HCT116 (cell line): ENCODE measurements around the gene TRIM16. TPM values are rescaled to one million over a fixed set of nuclear protein-coding genes. Genes with fewer than 3 reads are reported as not detected.
"Not testable (repeated sequence)": the region's sequence is repeated elsewhere in the genome, so short reads cannot be mapped to it uniquely, and the experiment has no call there.

Source experiments
- ATAC-seq: fragments of 200-7000 bp; cut with Tn5 transposase; 2 replicates; pipeline ENCODE4 v1.9.1; 2020; ENCODE audit warnings: mild to moderate bottlenecking, moderate library complexity
- BruUV-seq: library from RNA; stranded (reverse); fragments of 400-500 nt; replicated peaks from 2 replicates; lab custom pipeline; 2021; lab: Mats Ljungman, UMichigan
- CTCF ChIA-PET: fragments of 300-600 bp; sonication (Branson Sonifier 250); formaldehyde crosslinking; loops from one replicate; lab custom pipeline; 2021; ENCODE audit warnings: antibody characterized with exemption; lab: Charles Lee
- POLR2A ChIA-PET: fragments of 300-600, 350-600 bp; sonication (Branson Sonifier 250); formaldehyde crosslinking; loops from one replicate; lab custom pipeline; 2021; ENCODE audit warnings: antibody characterized with exemption; lab: Charles Lee
- RAD21 ChIA-PET, 2 experiments: fragments of 300-600 bp; sonication (Branson Sonifier 250); formaldehyde crosslinking; loops; one replicate each; lab custom pipeline; 2023; ENCODE audit warnings: low total read pairs in 2 of 2; ENCODE audit not compliant: uncharacterized antibody in 2 of 2, unreplicated experiment in 2 of 2, low non-redundant PET in 1 of 2; lab: Charles Lee
- DNase-seq: peaks from one replicate; pipeline ENCODE4 v3.0.0-alpha.2; 2010; ENCODE audit warnings: low read depth, low spot score
- H2AFZ ChIP-seq: fragments of 200-600 bp; shearing (Covaris generic), sonication (generic); 2 replicates; pipeline ENCODE4 v1.6.1; 2017; ENCODE audit warnings: low read depth, mixed run types, mixed read lengths, antibody characterized with exemption, low read length; ENCODE audit not compliant: poor library complexity, severe bottlenecking
- H3K27ac ChIP-seq: 2 replicates; pipeline ENCODE4 v1.5.1; 2012; ENCODE audit warnings: low read depth, low read length
- H3K27me3 ChIP-seq: fragments of 200-600 bp; sonication (generic); 2 replicates; pipeline ENCODE4 v1.6.1; 2016; ENCODE audit warnings: mixed run types, low read length, mixed read lengths; ENCODE audit not compliant: insufficient read depth
- H3K36me3 ChIP-seq, 2 experiments: fragments of 200-500 bp in 1 of 2; fragments of 200-600 bp in 1 of 2; sonication (Bioruptor generic) in 1 of 2; sonication (generic) in 1 of 2; 2 replicates each; pipeline versions ENCODE4 v1.5.1 to v1.6.1; 2014 to 2016; ENCODE audit warnings: low read length in 2 of 2, inconsistent platforms in 1 of 2, mixed read lengths in 1 of 2, mixed run types in 1 of 2; ENCODE audit not compliant: insufficient read depth in 2 of 2, control insufficient read depth in 1 of 2
- H3K4me1 ChIP-seq, 2 experiments: fragments of 200-600 bp in 1 of 2; sonication (generic) in 1 of 2; 2 replicates each; pipeline versions ENCODE4 v1.5.1 to v1.6.1; 2012 to 2017; ENCODE audit warnings: low read length in 2 of 2, inconsistent platforms in 1 of 2, mild to moderate bottlenecking in 1 of 2, mixed read lengths in 1 of 2, mixed run types in 1 of 2, moderate library complexity in 1 of 2; ENCODE audit not compliant: insufficient read depth in 2 of 2, control insufficient read depth in 1 of 2
- H3K4me2 ChIP-seq: fragments of 200-600 bp; sonication (generic); 2 replicates; pipeline ENCODE4 v1.6.1; 2017; ENCODE audit warnings: mixed run types, low read length, mixed read lengths
- H3K4me3 ChIP-seq, 2 experiments: fragments of 200-600 bp in 1 of 2; sonication (generic) in 1 of 2; replicated peaks in 1 of 2; 2 replicates each; pipeline ENCODE4 v1.5.1; 2011 to 2016; ENCODE audit warnings: low read length in 2 of 2, control low read depth in 1 of 2, low read depth in 1 of 2, mild to moderate bottlenecking in 1 of 2, mixed read lengths in 1 of 2, mixed run types in 1 of 2
- H3K79me2 ChIP-seq: fragments of 200-600 bp; sonication (generic); 2 replicates; pipeline ENCODE4 v1.6.1; 2017; ENCODE audit warnings: mild to moderate bottlenecking, mixed run types, low read length, moderate library complexity, mixed read lengths; ENCODE audit not compliant: insufficient read depth
- H3K9ac ChIP-seq: fragments of 200-600 bp; sonication (generic); 2 replicates; pipeline ENCODE4 v1.6.1; 2016; ENCODE audit warnings: low read length, mixed read lengths
- H3K9me2 ChIP-seq: fragments of 200-600 bp; sonication (generic), shearing (Covaris generic); 2 replicates; pipeline ENCODE4 v1.6.1; 2017; ENCODE audit warnings: mixed run types, mild to moderate bottlenecking, moderate library complexity; ENCODE audit not compliant: insufficient read depth
- H3K9me3 ChIP-seq, 2 experiments: fragments of 200-500 bp in 1 of 2; fragments of 200-600 bp in 1 of 2; sonication (Bioruptor generic) in 1 of 2; sonication (generic) in 1 of 2; 2 replicates each; pipeline ENCODE4 v1.6.1; 2014 to 2017; ENCODE audit warnings: low read length in 2 of 2, mixed read lengths in 2 of 2, inconsistent platforms in 1 of 2, low read depth in 1 of 2, mild to moderate bottlenecking in 1 of 2, mixed run types in 1 of 2, moderate library complexity in 1 of 2; ENCODE audit not compliant: control insufficient read depth in 1 of 2, insufficient read depth in 1 of 2
- H4K20me1 ChIP-seq: fragments of 200-600 bp; sonication (generic), shearing (Covaris generic); 2 replicates; pipeline ENCODE4 v1.6.1; 2017; ENCODE audit warnings: mixed run types, mild to moderate bottlenecking, moderate library complexity; ENCODE audit not compliant: insufficient read depth
- intact Hi-C: fragments of 100-400 bp; cut with micrococcal nuclease; formaldehyde crosslinking; loops from 2 replicates; pipeline ENCODE4 v1.10.0; 2022
- total RNA-seq: library from RNA; stranded (reverse); gene quantifications from one replicate; pipeline ENCODE4 v1.2.1, GENCODE V29; 2021; ENCODE audit not compliant: unreplicated experiment

TRIM16 gene
- total RNA-seq, 1 experiment from 2014 or later = 33.8 TPM

GRCh38 chr17:15590844-15591243 is 93.3 kb downstream of the TRIM16 start:
- H3K36me3 ChIP-seq, CTCF ChIA-PET, H3K79me2 ChIP-seq: not testable (repeated sequence)

GRCh38 chr17:15589544-15590536 is 94.3 kb downstream of the TRIM16 start:
- H3K9me2 ChIP-seq, H3K27me3 ChIP-seq, CTCF ChIA-PET, H3K79me2 ChIP-seq, DNase-seq, intact Hi-C loops, POLR2A ChIA-PET, H3K27ac ChIP-seq, H3K36me3 ChIP-seq, BruUV-seq, H2AFZ ChIP-seq, H3K4me3 ChIP-seq, H4K20me1 ChIP-seq, H3K4me1 ChIP-seq, RAD21 ChIA-PET, H3K9ac ChIP-seq, H3K9me3 ChIP-seq, ATAC-seq, H3K4me2 ChIP-seq: not testable (repeated sequence)

More at GRCh38 chr17:15590844-15591243, 93.3 kb downstream of the TRIM16 start:
- H3K27me3 ChIP-seq, ATAC-seq, H3K9me3 ChIP-seq, H4K20me1 ChIP-seq, H2AFZ ChIP-seq, DNase-seq, H3K9ac ChIP-seq, POLR2A ChIA-PET, H3K9me2 ChIP-seq, BruUV-seq, intact Hi-C loops, H3K27ac ChIP-seq, H3K4me1 ChIP-seq, H3K4me2 ChIP-seq, H3K4me3 ChIP-seq, RAD21 ChIA-PET: not testable (repeated sequence)

- H3K4me1 ChIP-seq, ATAC-seq, H3K79me2 ChIP-seq, POLR2A ChIA-PET, DNase-seq, H4K20me1 ChIP-seq, H3K27ac ChIP-seq, CTCF ChIA-PET, H3K9me3 ChIP-seq, RAD21 ChIA-PET, H3K27me3 ChIP-seq, H3K9ac ChIP-seq, H3K4me2 ChIP-seq, H3K9me2 ChIP-seq, H2AFZ ChIP-seq, H3K4me3 ChIP-seq, H3K36me3 ChIP-seq, BruUV-seq, intact Hi-C loops: not testable (repeated sequence)
Measured at GRCh38 chr17:15588017-15588416, 96.1 kb downstream of the TRIM16 start.

GRCh38 chr17:15583313-15583712 is 100.8 kb downstream of the TRIM16 start:
- DNase-seq, H3K4me3 ChIP-seq, H3K9ac ChIP-seq, H3K27me3 ChIP-seq, intact Hi-C loops, H3K79me2 ChIP-seq, POLR2A ChIA-PET, H3K9me3 ChIP-seq, CTCF ChIA-PET, H2AFZ ChIP-seq, H3K36me3 ChIP-seq, H3K27ac ChIP-seq, H3K4me2 ChIP-seq, RAD21 ChIA-PET, H3K4me1 ChIP-seq, H3K9me2 ChIP-seq, ATAC-seq, H4K20me1 ChIP-seq, BruUV-seq: not testable (repeated sequence)
